Peyer's patch (tissue), 4 donors: ENCODE results near the gene MAP6D1. TPM values are rescaled to one million over a fixed set of nuclear protein-coding genes. Genes with fewer than 3 reads are reported as not detected.

Source experiments
- DNase-seq, 3 donors: peaks; one replicate each; pipeline ENCODE4 v3.0.0-alpha.2; 2017 to 2019
- H3K27ac ChIP-seq, 4 donors: fragments of 200-600 bp; sonication (generic); one replicate each; pipeline ENCODE4 v1.5.1; 2016 to 2019
- H3K27me3 ChIP-seq, 2 donors: fragments of 200-600 bp; sonication (generic); one replicate each; pipeline ENCODE4 v1.5.1; 2019
- H3K36me3 ChIP-seq, 3 donors: fragments of 200-600 bp; sonication (generic); one replicate each; pipeline ENCODE4 v1.5.1; 2016 to 2019
- H3K4me1 ChIP-seq, 4 donors: fragments of 200-600 bp; sonication (generic); one replicate each; pipeline ENCODE4 v1.5.1; 2016 to 2019
- H3K4me3 ChIP-seq, 4 donors: fragments of 200-600 bp; sonication (generic); 1 replicate in 3 of 4; 2 replicates in 1 of 4; pipeline ENCODE4 v1.5.1; 2016 to 2019; ENCODE audit warnings: mild to moderate bottlenecking in 1 of 4
- H3K9me3 ChIP-seq, 4 donors: fragments of 200-600 bp; sonication (generic); one replicate each; pipeline ENCODE4 v1.5.1; 2016 to 2019; ENCODE audit warnings: mild to moderate bottlenecking in 1 of 4
- CTCF ChIP-seq, 6 experiments: fragments of 450-650 bp in 4 of 6; fragments of 200-600 bp in 2 of 6; sonication (generic) in 1 of 6; IDR thresholded peaks; one replicate each; pipeline ENCODE4 v1.5.1; 2017 to 2019; ENCODE audit warnings: antibody characterized with exemption in 6 of 6, mild to moderate bottlenecking in 3 of 6, moderate library complexity in 1 of 6
- POLR2A ChIP-seq, 2 donors: fragments of 450-650 bp; IDR thresholded peaks; one replicate each; pipeline ENCODE4 v1.5.1; 2017; ENCODE audit warnings: antibody characterized with exemption in 2 of 2, mild to moderate bottlenecking in 2 of 2, moderate library complexity in 2 of 2
- total RNA-seq, 4 donors: library from RNA; depleted of rRNA; stranded (reverse); fragments of >200 nt; gene quantifications; one replicate each; pipeline ENCODE4 v1.1.0, GENCODE V29; 2016

The MAP6D1 gene
- total RNA-seq, 4 donors from 2014 or later, result 1.8 to 9.9 (median 2.0) TPM; not detected in 1

- H3K4me3 ChIP-seq, result no peak overlapping the region
- H3K4me1 ChIP-seq, result no peaks in the 10 kb centered on the region
- peaks cover 0 to 86% (median 0%) of the 10 kb centered on the region in 3 donors for H3K36me3 ChIP-seq
- no peak for DNase-seq
- H3K27me3 ChIP-seq, result no peaks in the 10 kb centered on the region
- no peaks in the 10 kb centered on the region for H3K9me3 ChIP-seq
- TF ChIP-seq POLR2A (IDR thresholded peaks at IDR 0.05) (no peak), CTCF (IDR thresholded peaks at IDR 0.05) (no peak)
- H3K27ac ChIP-seq, result no peak overlapping the region
Observed at GRCh38 chr3:183862610-183863009, 37.2 kb upstream of the MAP6D1 start.

GRCh38 chr3:183857863-183858262 is 32.5 kb upstream of the MAP6D1 start:
- no peak overlapping the region for H3K4me3 ChIP-seq
- H3K27me3 ChIP-seq, result no peaks in the 10 kb centered on the region
- H3K4me1 ChIP-seq, result no peaks in the 10 kb centered on the region
- no peak for DNase-seq
- TF ChIP-seq CTCF (IDR thresholded peaks at IDR 0.05), result no peak
- TF ChIP-seq POLR2A (IDR thresholded peaks at IDR 0.05), result no peak
- no peak overlapping the region for H3K27ac ChIP-seq
- no peaks in the 10 kb centered on the region for H3K9me3 ChIP-seq
- peaks cover 0 to 64% (median 0%) of the 10 kb centered on the region in 3 donors for H3K36me3 ChIP-seq

GRCh38 chr3:183854318-183855035 is 29.1 kb upstream of the MAP6D1 start:
- Histone ChIP-seq H3K4me1 (no peaks in the 10 kb centered on the region), H3K4me3 (no peak overlapping the region), H3K9me3 (no peaks in the 10 kb centered on the region), H3K36me3 (peaks cover 0 to 56% (median 0%) of the 10 kb centered on the region in 3 donors), H3K27ac (no peak overlapping the region), H3K27me3 (no peaks in the 10 kb centered on the region)
- no peak for TF ChIP-seq POLR2A (IDR thresholded peaks at IDR 0.05)
- no peak for TF ChIP-seq CTCF (IDR thresholded peaks at IDR 0.05)
- no peak for DNase-seq

- H3K27me3 ChIP-seq, result no peaks in the 10 kb centered on the region
- H3K36me3 ChIP-seq, result peaks cover 0 to 83% (median 0%) of the 10 kb centered on the region in 3 donors
- TF ChIP-seq CTCF (IDR thresholded peaks at IDR 0.05), result no peak
- TF ChIP-seq POLR2A (IDR thresholded peaks at IDR 0.05), result no peak
- no peak overlapping the region for H3K4me3 ChIP-seq
- H3K4me1 ChIP-seq, result no peaks in the 10 kb centered on the region
- no peak for DNase-seq
- H3K27ac ChIP-seq, result no peak overlapping the region
- no peaks in the 10 kb centered on the region for H3K9me3 ChIP-seq
Observed at GRCh38 chr3:183845608-183846288, 20.4 kb upstream of the MAP6D1 start.

- H3K4me3 ChIP-seq, result no peak overlapping the region
- H3K4me1 ChIP-seq, result no peaks in the 10 kb centered on the region
- TF ChIP-seq CTCF (IDR thresholded peaks at IDR 0.05) (no peak), POLR2A (IDR thresholded peaks at IDR 0.05) (no peak)
- no peaks in the 10 kb centered on the region for H3K27me3 ChIP-seq
- no peak for DNase-seq
- no peak overlapping the region for H3K27ac ChIP-seq
- H3K9me3 ChIP-seq, result no peaks in the 10 kb centered on the region
- peaks cover 0 to 87% (median 0%) of the 10 kb centered on the region in 3 donors for H3K36me3 ChIP-seq
Observed at GRCh38 chr3:183845090-183845489, 19.7 kb upstream of the MAP6D1 start.
